Dendritic cell treated with granulocyte-macrophage colony-stimulating factor and Interleukin-4, amounts not matched to agents 40 ng/mL and 50 ng/mL, for 4 days (primary cell): ENCODE results near the gene KPRP.

ENCODE experiments used
- H3K27ac Mint-ChIP-seq: one replicate; pipeline ENCODE4 v1.8.0; 2022; ENCODE audit warnings: mild to moderate bottlenecking, mixed read lengths
- H3K27me3 Mint-ChIP-seq: one replicate; pipeline ENCODE4 v1.8.0; 2022; ENCODE audit warnings: mild to moderate bottlenecking, mixed read lengths
- H3K36me3 Mint-ChIP-seq: one replicate; pipeline ENCODE4 v1.8.0; 2022; ENCODE audit warnings: low read depth, mixed read lengths
- H3K4me1 Mint-ChIP-seq: one replicate; pipeline ENCODE4 v1.8.0; 2022; ENCODE audit warnings: low read depth, mixed read lengths
- H3K4me3 Mint-ChIP-seq: one replicate; pipeline ENCODE4 v1.8.0; 2022; ENCODE audit warnings: mild to moderate bottlenecking, moderate library complexity, mixed read lengths
- H3K9me3 Mint-ChIP-seq: one replicate; pipeline ENCODE4 v1.8.0; 2022; ENCODE audit warnings: mixed read lengths
- intact Hi-C: fragments of 100-400 bp; cut with micrococcal nuclease; formaldehyde crosslinking; loops from one replicate; pipeline ENCODE4 v1.15.0; 2022

KPRP gene

GRCh38 chr1:152796421-152796820, 38.6 kb downstream of the KPRP start, which contains the start of gene LCE1D:
Gene LCE1D (plus strand): TSS chr1:152796721. CDS start chr1:152797795, 1,074 bp downstream.
- Mint-ChIP-seq H3K9me3 (no peaks in the 10 kb centered on the region), H3K27ac (no peak within 1 kb of the TSS), H3K4me1 (no peaks in the 10 kb centered on the region), H3K4me3 (no peak within 1 kb of the TSS), H3K36me3 (no peaks in the 10 kb centered on the region), H3K27me3 (peaks cover 8% of the 10 kb centered on the region)
- intact Hi-C loops: no loop called here

GRCh38 chr1:152801333-152801732, 43.5 kb downstream of the KPRP start:
- Mint-ChIP-seq H3K4me1 (no peaks in the 10 kb centered on the region), H3K9me3 (no peaks in the 10 kb centered on the region), H3K4me3 (no peak overlapping the region), H3K27ac (no peak overlapping the region), H3K36me3 (no peaks in the 10 kb centered on the region), H3K27me3 (peaks cover 13% of the 10 kb centered on the region)
- intact Hi-C loops: no loop called here

GRCh38 chr1:152806576-152806975, 48.8 kb downstream of the KPRP start, which contains the start of gene LCE1C:
Gene LCE1C (minus strand): TSS chr1:152806651. CDS start chr1:152805478, 1,173 bp downstream.
- H3K27me3 Mint-ChIP-seq: peaks cover 8% of the 10 kb centered on the region
- H3K36me3 Mint-ChIP-seq: no peaks in the 10 kb centered on the region
- H3K27ac Mint-ChIP-seq: no peak within 1 kb of the TSS
- no peak within 1 kb of the TSS for H3K4me3 Mint-ChIP-seq
- no peaks in the 10 kb centered on the region for H3K9me3 Mint-ChIP-seq
- intact Hi-C loops: no loop called here
- no peaks in the 10 kb centered on the region for H3K4me1 Mint-ChIP-seq

GRCh38 chr1:152811050-152811449, 53.2 kb downstream of the KPRP start:
- H3K27me3 Mint-ChIP-seq: peaks cover 10% of the 10 kb centered on the region
- H3K27ac Mint-ChIP-seq: no peak overlapping the region
- H3K36me3 Mint-ChIP-seq: no peaks in the 10 kb centered on the region
- H3K4me1 Mint-ChIP-seq: no peaks in the 10 kb centered on the region
- intact Hi-C loops: no loop called here
- H3K4me3 Mint-ChIP-seq: no peak overlapping the region
- no peaks in the 10 kb centered on the region for H3K9me3 Mint-ChIP-seq
